HEK293 (cell line): ENCODE results near the gene CHCHD6.

ENCODE experiments used
- CTCF ChIA-PET: fragments of 350-600 bp; formaldehyde crosslinking; extraction: SDS; loops from one replicate; lab custom pipeline; 2021; ENCODE audit warnings: antibody characterized with exemption; lab: Yijun Ruan, JAX
- POLR2A ChIA-PET: fragments of 300-600 bp; formaldehyde crosslinking; extraction: SDS; loops from one replicate; lab custom pipeline; 2020; ENCODE audit warnings: antibody characterized with exemption, inconsistent platforms; lab: Yijun Ruan, JAX
- H3K27ac ChIP-seq: fragments of 200-500 bp; sonication (Bioruptor generic); 2 replicates; pipeline ENCODE4 v1.5.1; 2014; ENCODE audit warnings: low read depth, low read length, control low read depth, inconsistent platforms; ENCODE audit errors: extremely low read depth
- H3K36me3 ChIP-seq, 2 experiments: fragments of 200-500 bp in 1 of 2; sonication (Bioruptor generic) in 1 of 2; 1 replicate in 1 of 2; 2 replicates in 1 of 2; pipeline ENCODE4 v1.5.1; 2014 to 2017; ENCODE audit warnings: inconsistent platforms in 2 of 2, low read length in 2 of 2; ENCODE audit not compliant: control insufficient read depth in 2 of 2, insufficient read depth in 1 of 2
- H3K4me1 ChIP-seq: fragments of 200-500 bp; sonication (Bioruptor generic); 2 replicates; pipeline ENCODE4 v1.5.1; 2014; ENCODE audit warnings: mild to moderate bottlenecking, low read length, inconsistent platforms; ENCODE audit not compliant: control insufficient read depth, insufficient read depth
- H3K4me3 ChIP-seq: 2 replicates; pipeline ENCODE4 v1.5.1; 2011; ENCODE audit warnings: low read depth, mild to moderate bottlenecking, control low read depth, low read length, moderate library complexity
- H3K9me3 ChIP-seq: fragments of 200-500 bp; sonication (Bioruptor generic); 2 replicates; pipeline ENCODE4 v1.5.1; 2014; ENCODE audit warnings: low read depth, low read length, inconsistent platforms; ENCODE audit not compliant: control insufficient read depth, insufficient read depth
- IKZF3 ChIP-seq: fragments of 450-650 bp; IDR thresholded peaks from 2 replicates; pipeline ENCODE4 v1.5.0; 2018; ENCODE audit warnings: missing biosample characterization, mild to moderate bottlenecking, missing genetic modification characterization, moderate library complexity
- INSM2 ChIP-seq: fragments of 450-650 bp; formaldehyde crosslinking; IDR thresholded peaks from 2 replicates; pipeline ENCODE4 v1.5.1; 2016; ENCODE audit warnings: missing biosample characterization, missing genetic modification characterization
- RBAK ChIP-seq: fragments of 450-650 bp; formaldehyde crosslinking; IDR thresholded peaks from 2 replicates; pipeline ENCODE4 v1.5.1; 2016; ENCODE audit warnings: missing biosample characterization, missing genetic modification characterization
- SP2 ChIP-seq: fragments of 450-650 bp; formaldehyde crosslinking; IDR thresholded peaks from 2 replicates; pipeline ENCODE4 v1.5.1; 2016; ENCODE audit warnings: missing biosample characterization, missing genetic modification characterization
- ZFHX2 ChIP-seq: fragments of 450-650 bp; formaldehyde crosslinking; conservative IDR thresholded peaks from 2 replicates; pipeline ENCODE4 v1.5.1; 2016; ENCODE audit warnings: missing biosample characterization, missing genetic modification characterization
- ZNF10 ChIP-seq: fragments of 450-650 bp; formaldehyde crosslinking; IDR thresholded peaks from 2 replicates; pipeline ENCODE4 v1.5.1; 2017; ENCODE audit warnings: missing biosample characterization, missing genetic modification characterization
- ZNF16 ChIP-seq: fragments of 450-650 bp; formaldehyde crosslinking; IDR thresholded peaks from 2 replicates; pipeline ENCODE4 v1.5.1; 2016; ENCODE audit warnings: low read depth, missing biosample characterization, missing genetic modification characterization
- ZNF169 ChIP-seq: fragments of 450-650 bp; formaldehyde crosslinking; IDR thresholded peaks from 2 replicates; pipeline ENCODE4 v1.5.1; 2016; ENCODE audit warnings: missing biosample characterization, missing genetic modification characterization
- ZNF2 ChIP-seq: fragments of 450-650 bp; formaldehyde crosslinking; IDR thresholded peaks from 2 replicates; pipeline ENCODE4 v1.5.1; 2016; ENCODE audit warnings: missing biosample characterization, missing genetic modification characterization
- ZNF202 ChIP-seq: fragments of 450-650 bp; formaldehyde crosslinking; IDR thresholded peaks from 2 replicates; pipeline ENCODE4 v1.5.1; 2016; ENCODE audit warnings: missing biosample characterization, missing genetic modification characterization, borderline replicate concordance
- ZNF211 ChIP-seq: fragments of 450-650 bp; formaldehyde crosslinking; IDR thresholded peaks from 2 replicates; pipeline ENCODE4 v1.5.1; 2016; ENCODE audit warnings: low read depth, missing biosample characterization, missing genetic modification characterization
- ZNF274 ChIP-seq, 2 experiments: fragments of 200-500 bp in 1 of 2; fragments of 450-650 bp in 1 of 2; sonication (Bioruptor generic) in 1 of 2; formaldehyde crosslinking in 1 of 2; IDR thresholded peaks; 2 replicates each; pipeline versions ENCODE4 v1.5.1 to v1.6.1; 2014 to 2016; ENCODE audit warnings: borderline replicate concordance in 1 of 2, inconsistent platforms in 1 of 2, low read length in 1 of 2, missing biosample characterization in 1 of 2, missing genetic modification characterization in 1 of 2
- ZNF354C ChIP-seq: fragments of 450-650 bp; formaldehyde crosslinking; IDR thresholded peaks from 2 replicates; pipeline ENCODE4 v1.5.1; 2016; ENCODE audit warnings: missing biosample characterization, missing genetic modification characterization, low read depth, borderline replicate concordance
- ZNF426 ChIP-seq: fragments of 450-650 bp; formaldehyde crosslinking; IDR thresholded peaks from 2 replicates; pipeline ENCODE4 v1.5.1; 2017; ENCODE audit warnings: missing biosample characterization, missing genetic modification characterization, mild to moderate bottlenecking, inconsistent platforms, moderate library complexity
- ZNF473 ChIP-seq: fragments of 450-650 bp; formaldehyde crosslinking; IDR thresholded peaks from 2 replicates; pipeline ENCODE4 v1.5.1; 2017; ENCODE audit warnings: missing biosample characterization, missing genetic modification characterization
- ZNF530 ChIP-seq: fragments of 450-650 bp; formaldehyde crosslinking; IDR thresholded peaks from 2 replicates; pipeline ENCODE4 v1.5.1; 2016; ENCODE audit warnings: low read depth, missing biosample characterization, missing genetic modification characterization
- ZNF548 ChIP-seq: fragments of 450-650 bp; formaldehyde crosslinking; IDR thresholded peaks from 2 replicates; pipeline ENCODE4 v1.5.1; 2016; ENCODE audit warnings: missing biosample characterization, missing genetic modification characterization
- ZNF549 ChIP-seq: fragments of 450-650 bp; IDR thresholded peaks from 2 replicates; pipeline ENCODE4 v1.5.1; 2018; ENCODE audit warnings: missing biosample characterization, missing genetic modification characterization, mild to moderate bottlenecking, inconsistent platforms, moderate library complexity
- ZNF704 ChIP-seq: fragments of 450-650 bp; formaldehyde crosslinking; IDR thresholded peaks from 2 replicates; pipeline ENCODE4 v1.5.1; 2016; ENCODE audit warnings: missing biosample characterization, missing genetic modification characterization
- TF ChIP-seq, protein P1 (sequence below): fragments of 450-650 bp; formaldehyde crosslinking; IDR thresholded peaks from 2 replicates; pipeline ENCODE4 v1.5.1; 2016; ENCODE audit warnings: missing biosample characterization, missing genetic modification characterization, borderline replicate concordance
- TF ChIP-seq, protein P2 (sequence below): fragments of 450-650 bp; formaldehyde crosslinking; IDR thresholded peaks from 2 replicates; pipeline ENCODE4 v1.5.1; 2016; ENCODE audit warnings: missing biosample characterization, missing genetic modification characterization
- TF ChIP-seq, protein P3 (sequence below): fragments of 450-650 bp; formaldehyde crosslinking; IDR thresholded peaks from 2 replicates; pipeline ENCODE4; 2016; ENCODE audit warnings: missing biosample characterization, missing genetic modification characterization
- TF ChIP-seq, protein P4 (sequence below): sonication (generic); formaldehyde crosslinking; IDR thresholded peaks from 2 replicates; pipeline ENCODE4 v1.8.1; 2022; ENCODE audit warnings: mild to moderate bottlenecking, moderate library complexity, missing genetic modification reagents

CHCHD6 gene

DNA sequence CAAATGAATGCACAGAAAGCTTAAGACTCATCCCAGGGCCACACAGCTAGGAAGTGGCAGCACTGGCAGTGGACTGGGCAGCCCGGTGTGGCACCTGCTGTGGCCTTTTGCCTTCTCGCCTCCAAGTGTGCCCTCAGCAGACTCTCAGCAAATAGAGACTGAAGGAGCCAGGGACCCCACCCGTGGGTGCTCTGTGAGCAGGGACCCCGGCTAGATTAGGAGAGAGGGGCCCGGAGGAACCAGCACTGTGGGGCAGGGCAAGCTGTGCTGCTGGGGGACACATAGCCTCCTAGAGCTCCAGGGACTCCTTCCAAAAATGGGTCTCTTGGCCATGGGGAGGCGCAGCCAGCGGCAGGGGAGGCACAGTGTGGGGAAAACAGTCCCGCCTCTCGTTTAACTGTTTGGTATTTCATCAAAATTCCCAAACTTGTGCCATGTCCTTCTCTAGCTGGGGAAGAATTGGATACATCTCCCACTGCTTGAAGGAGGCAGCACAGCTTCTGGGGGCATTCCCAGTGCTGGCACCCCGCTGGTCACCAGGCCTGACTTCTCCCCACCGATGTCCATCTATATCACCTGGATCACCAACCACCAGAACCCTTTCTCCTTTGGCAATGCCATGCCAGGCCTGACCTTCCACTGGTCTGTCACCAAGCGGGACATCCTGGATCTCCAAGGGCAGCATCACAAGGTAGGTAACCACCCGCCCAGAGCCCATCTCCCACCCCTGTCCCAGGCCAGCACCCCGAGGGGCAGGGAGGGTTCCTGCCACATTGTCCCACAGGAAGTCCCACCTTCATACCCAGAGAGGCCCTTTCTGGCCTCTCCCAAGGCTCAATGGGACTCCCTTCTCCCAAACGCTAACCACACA is 37.1 kb upstream of the CHCHD6 start (continued):
- TF ChIP-seq, protein P1, sequence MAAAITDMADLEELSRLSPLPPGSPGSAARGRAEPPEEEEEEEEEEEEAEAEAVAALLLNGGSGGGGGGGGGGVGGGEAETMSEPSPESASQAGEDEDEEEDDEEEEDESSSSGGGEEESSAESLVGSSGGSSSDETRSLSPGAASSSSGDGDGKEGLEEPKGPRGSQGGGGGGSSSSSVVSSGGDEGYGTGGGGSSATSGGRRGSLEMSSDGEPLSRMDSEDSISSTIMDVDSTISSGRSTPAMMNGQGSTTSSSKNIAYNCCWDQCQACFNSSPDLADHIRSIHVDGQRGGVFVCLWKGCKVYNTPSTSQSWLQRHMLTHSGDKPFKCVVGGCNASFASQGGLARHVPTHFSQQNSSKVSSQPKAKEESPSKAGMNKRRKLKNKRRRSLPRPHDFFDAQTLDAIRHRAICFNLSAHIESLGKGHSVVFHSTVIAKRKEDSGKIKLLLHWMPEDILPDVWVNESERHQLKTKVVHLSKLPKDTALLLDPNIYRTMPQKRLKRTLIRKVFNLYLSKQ (tag by site-specific recombination), result no peak
- TF ChIP-seq ZNF16 (no peak), ZNF549 (tag by site-specific recombination) (no peak), ZNF426 (no peak), ZNF530 (tag by site-specific recombination) (no peak), RBAK (tag by site-specific recombination) (no peak), INSM2 (tag by site-specific recombination) (no peak), ZNF211 (tag by site-specific recombination) (no peak), SP2 (no peak)

GRCh38 chr3:126667631-126668449 is 36.2 kb upstream of the CHCHD6 start:
- Histone ChIP-seq H3K4me1 (no peaks in the 10 kb centered on the region), H3K4me3 (no peak overlapping the region), H3K9me3 (no peaks in the 10 kb centered on the region), H3K36me3 (no peaks in the 10 kb centered on the region), H3K27ac (no peak overlapping the region)
- ChIA-PET POLR2A (no interaction called here), CTCF (no interaction called here)
- TF ChIP-seq ZNF2 (no peak), ZNF169 (tag by site-specific recombination) (no peak), ZFHX2 (tag by site-specific recombination) (no peak), ZNF354C (tag by site-specific recombination) (no peak), ZNF274 (IDR thresholded peaks at IDR 0.05; ENCODE audit: low read length) (no peak), ZNF274 (tag by site-specific recombination; IDR thresholded peaks at IDR 0.05; ENCODE audit: borderline replicate concordance) (no peak), ZNF202 (tag by site-specific recombination) (no peak), ZNF530 (tag by site-specific recombination) (no peak), ZNF473 (no peak), ZNF548 (tag by site-specific recombination) (no peak), ZNF10 (no peak), IKZF3 (tag by site-specific recombination) (no peak), ZNF704 (tag by site-specific recombination) (no peak)
- TF ChIP-seq, protein P2, sequence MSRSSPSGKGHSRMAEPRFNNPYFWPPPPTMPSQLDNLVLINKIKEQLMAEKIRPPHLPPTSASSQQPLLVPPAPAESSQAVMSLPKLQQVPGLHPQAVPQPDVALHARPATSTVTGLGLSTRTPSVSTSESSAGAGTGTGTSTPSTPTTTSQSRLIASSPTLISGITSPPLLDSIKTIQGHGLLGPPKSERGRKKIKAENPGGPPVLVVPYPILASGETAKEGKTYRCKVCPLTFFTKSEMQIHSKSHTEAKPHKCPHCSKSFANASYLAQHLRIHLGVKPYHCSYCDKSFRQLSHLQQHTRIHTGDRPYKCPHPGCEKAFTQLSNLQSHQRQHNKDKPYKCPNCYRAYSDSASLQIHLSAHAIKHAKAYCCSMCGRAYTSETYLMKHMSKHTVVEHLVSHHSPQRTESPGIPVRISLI (tag by site-specific recombination), result no peak
- TF ChIP-seq, protein P3, sequence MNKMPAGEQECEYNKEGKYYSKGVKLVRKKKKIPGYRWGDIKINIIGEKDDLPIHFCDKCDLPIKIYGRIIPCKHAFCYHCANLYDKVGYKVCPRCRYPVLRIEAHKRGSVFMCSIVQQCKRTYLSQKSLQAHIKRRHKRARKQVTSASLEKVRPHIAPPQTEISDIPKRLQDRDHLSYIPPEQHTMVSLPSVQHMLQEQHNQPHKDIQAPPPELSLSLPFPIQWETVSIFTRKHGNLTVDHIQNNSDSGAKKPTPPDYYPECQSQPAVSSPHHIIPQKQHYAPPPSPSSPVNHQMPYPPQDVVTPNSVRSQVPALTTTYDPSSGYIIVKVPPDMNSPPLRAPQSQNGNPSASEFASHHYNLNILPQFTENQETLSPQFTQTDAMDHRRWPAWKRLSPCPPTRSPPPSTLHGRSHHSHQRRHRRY (tag by site-specific recombination), result no peak
- TF ChIP-seq, protein P4, sequence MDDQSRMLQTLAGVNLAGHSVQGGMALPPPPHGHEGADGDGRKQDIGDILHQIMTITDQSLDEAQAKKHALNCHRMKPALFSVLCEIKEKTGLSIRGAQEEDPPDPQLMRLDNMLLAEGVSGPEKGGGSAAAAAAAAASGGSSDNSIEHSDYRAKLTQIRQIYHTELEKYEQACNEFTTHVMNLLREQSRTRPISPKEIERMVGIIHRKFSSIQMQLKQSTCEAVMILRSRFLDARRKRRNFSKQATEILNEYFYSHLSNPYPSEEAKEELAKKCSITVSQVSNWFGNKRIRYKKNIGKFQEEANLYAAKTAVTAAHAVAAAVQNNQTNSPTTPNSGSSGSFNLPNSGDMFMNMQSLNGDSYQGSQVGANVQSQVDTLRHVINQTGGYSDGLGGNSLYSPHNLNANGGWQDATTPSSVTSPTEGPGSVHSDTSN (CRISPR knock-in tag), result no peak
